ENCODE results near the gene IDI1. TPM values are rescaled to one million over a fixed set of nuclear protein-coding genes. Genes with fewer than 3 reads are reported as not detected.
A peak's percentile ranks its signal among the peaks of the same experiment; 100 is the strongest.

Gene IDI1
- total and polyA plus RNA-seq, 2 of the 13 experiments (the other 11 are each of a cell fraction or from before 2014, with no cell fraction given): 44.4 to 145 TPM

- TF ChIP-seq ZNF639 (CRISPR knock-in tag; conservative IDR thresholded peaks at IDR 0.05) (no peak), JUN (CRISPR knock-in tag; IDR thresholded peaks at IDR 0.05) (no peak), FLYWCH1 (CRISPR knock-in tag; IDR thresholded peaks at IDR 0.05) (no peak), ZBED4 (CRISPR knock-in tag; IDR thresholded peaks at IDR 0.05; ENCODE audit: borderline replicate concordance) (no peak), GRHL1 (CRISPR knock-in tag; conservative IDR thresholded peaks at IDR 0.05) (no peak), NR2F6 (IDR thresholded peaks at IDR 0.05) (no peak), NR2F6 (CRISPR knock-in tag; IDR thresholded peaks at IDR 0.05) (no peak), NFE2 (CRISPR knock-in tag; IDR thresholded peaks at IDR 0.05) (no peak), ZNF337 (CRISPR knock-in tag; IDR thresholded peaks at IDR 0.05; ENCODE audit: borderline replicate concordance, low read depth) (no peak), HDAC2 (CRISPR knock-in tag; IDR thresholded peaks at IDR 0.05) (no peak), ZNF33A (CRISPR knock-in tag; IDR thresholded peaks at IDR 0.05; ENCODE audit: borderline replicate concordance) (peak; percentile 44; the same call in 1 of the 2 replicates), NFE2L2 (IDR thresholded peaks at IDR 0.05; ENCODE audit: low read length) (no peak), ZNF746 (CRISPR knock-in tag; IDR thresholded peaks at IDR 0.05) (0 out of 2 replicates have a peak, but pooled peaks have one; percentile 30), MTA3 (CRISPR knock-in tag; IDR thresholded peaks at IDR 0.05) (no peak), TAF1 (CRISPR knock-in tag; IDR thresholded peaks at IDR 0.05) (no peak), ZFAT (CRISPR knock-in tag; conservative IDR thresholded peaks at IDR 0.05) (no peak), FOXM1 (CRISPR knock-in tag; IDR thresholded peaks at IDR 0.05) (no peak), PAX8 (CRISPR knock-in tag; IDR thresholded peaks at IDR 0.05; ENCODE audit: borderline replicate concordance) (no peak), ZNF766 (CRISPR knock-in tag; IDR thresholded peaks at IDR 0.05; ENCODE audit: borderline replicate concordance) (peak; percentile 46; the same call in 1 of the 2 replicates), HNF1A (IDR thresholded peaks at IDR 0.05; ENCODE audit: low read depth) (no peak), HNF1A (CRISPR knock-in tag; IDR thresholded peaks at IDR 0.05; ENCODE audit: borderline replicate concordance) (no peak), ZNF782 (CRISPR knock-in tag; IDR thresholded peaks at IDR 0.05; ENCODE audit: borderline replicate concordance) (no peak)
These were observed 579 bp downstream of the IDI1 start (continued) for GRCh38 chr10:1048349-1048731.
